T-cell (primary cell): Measurements from ENCODE around the gene MIPEP. TPM values are rescaled to one million over a fixed set of nuclear protein-coding genes. Genes with fewer than 3 reads are reported as not detected.

Experiments used
- ATAC-seq, 4 experiments: fragments of 200-7000 bp in 3 of 4; fragments of 150-1000 bp in 1 of 4; cut with Tn5 transposase; replicated peaks in 1 of 4; 1 replicate in 3 of 4; 2 replicates in 1 of 4; pipeline ENCODE4 v1.10.0; 2021; ENCODE audit warnings: moderate library complexity in 3 of 4, mild to moderate bottlenecking in 2 of 4, moderate number of reproducible peaks in 1 of 4
- CTCF ChIA-PET, 2 donors: fragments of 300-600 bp; sonication (Branson Sonifier 250); formaldehyde crosslinking; loops; one replicate each; lab custom pipeline; 2022; ENCODE audit warnings: antibody characterized with exemption in 2 of 2; lab: Charles Lee
- POLR2A ChIA-PET, 2 donors: fragments of 300-600 bp; sonication (Branson Sonifier 250); formaldehyde crosslinking; loops; one replicate each; lab custom pipeline; 2022; ENCODE audit warnings: antibody characterized with exemption in 2 of 2; lab: Charles Lee
- DNase-seq, 35 experiments: peaks; one replicate each; pipeline versions ENCODE4 v3.0.0 to v3.0.0-alpha.2; 2013 to 2023
- H3K27ac ChIP-seq: one replicate; pipeline ENCODE4 v1.5.1; 2013; ENCODE audit warnings: low read length
- H3K27me3 ChIP-seq, 2 experiments: replicated peaks in 1 of 2; 1 replicate in 1 of 2; 2 replicates in 1 of 2; pipeline versions ENCODE4 v1.6.1 to v1.7.0; 2013; ENCODE audit warnings: low read length in 1 of 2, mixed read lengths in 1 of 2; ENCODE audit not compliant: control insufficient read depth in 2 of 2, insufficient read depth in 2 of 2; ENCODE audit errors: extremely low read depth in 1 of 2
- H3K36me3 ChIP-seq, 2 donors: 1 replicate in 1 of 2; 2 replicates in 1 of 2; pipeline versions ENCODE4 v1.6.1 to v1.7.0; 2013; ENCODE audit warnings: low read length in 1 of 2; ENCODE audit not compliant: control insufficient read depth in 2 of 2, insufficient read depth in 1 of 2; ENCODE audit errors: extremely low read depth in 1 of 2
- H3K4me1 ChIP-seq, 2 experiments: 1 replicate in 1 of 2; 2 replicates in 1 of 2; pipeline versions ENCODE4 v1.6.1 to v1.7.0; 2013; ENCODE audit warnings: low read length in 2 of 2, mixed read lengths in 1 of 2; ENCODE audit not compliant: insufficient read depth in 2 of 2, control insufficient read depth in 1 of 2; ENCODE audit errors: extremely low read depth in 1 of 2
- H3K4me3 ChIP-seq, 2 donors: 1 replicate in 1 of 2; 2 replicates in 1 of 2; pipeline versions ENCODE4 v1.5.1 to v1.7.0; 2013; ENCODE audit warnings: mild to moderate bottlenecking in 2 of 2, low read length in 1 of 2, moderate library complexity in 1 of 2; ENCODE audit not compliant: control insufficient read depth in 1 of 2; ENCODE audit errors: extremely low read depth in 1 of 2
- H3K9me3 ChIP-seq: 2 replicates; pipeline ENCODE4 v1.7.0; 2013
- H3K27ac Mint-ChIP-seq, 2 donors: one replicate each; pipeline ENCODE4 v1.8.0; 2020 to 2021; ENCODE audit warnings: mild to moderate bottlenecking in 2 of 2, mixed read lengths in 2 of 2
- H3K27me3 Mint-ChIP-seq, 2 donors: one replicate each; pipeline ENCODE4 v1.8.0; 2021 to 2022; ENCODE audit warnings: mixed read lengths in 2 of 2
- H3K36me3 Mint-ChIP-seq: one replicate; pipeline ENCODE4 v1.8.0; 2021; ENCODE audit warnings: mixed read lengths
- H3K4me1 Mint-ChIP-seq, 3 donors: one replicate each; pipeline ENCODE4 v1.8.0; 2020 to 2022; ENCODE audit warnings: mixed read lengths in 3 of 3, mild to moderate bottlenecking in 1 of 3
- H3K4me3 Mint-ChIP-seq, 3 donors: one replicate each; pipeline ENCODE4 v1.8.0; 2020 to 2022; ENCODE audit warnings: mild to moderate bottlenecking in 3 of 3, mixed read lengths in 3 of 3, moderate library complexity in 3 of 3
- H3K9me3 Mint-ChIP-seq, 3 donors: one replicate each; pipeline ENCODE4 v1.8.0; 2020 to 2022; ENCODE audit warnings: mixed read lengths in 3 of 3
- WGBS: methylation state at CpG from one replicate; pipeline ENCODE4 v1.1.5; 2013; ENCODE audit warnings: missing lambda C conversion rate; ENCODE audit not compliant: insufficient coverage; 5-methylcytosine and 5-hydroxymethylcytosine counted together
- total RNA-seq, 35 experiments: library from RNA in 6 of 35; stranded (reverse) in 6 of 35; fragments of 120-200 nt in 1 of 35; gene quantifications; one replicate each; pipeline versions ENCODE4 v1.2.1 to v1.2.4 and lab custom pipeline; 2013 to 2026

MIPEP gene
- total RNA-seq, 5 donors from 2014 or later (not counting 1 experiment from before 2014, with no cell fraction given), result 6.3 to 13.8 (median 12.3) TPM

DNA sequence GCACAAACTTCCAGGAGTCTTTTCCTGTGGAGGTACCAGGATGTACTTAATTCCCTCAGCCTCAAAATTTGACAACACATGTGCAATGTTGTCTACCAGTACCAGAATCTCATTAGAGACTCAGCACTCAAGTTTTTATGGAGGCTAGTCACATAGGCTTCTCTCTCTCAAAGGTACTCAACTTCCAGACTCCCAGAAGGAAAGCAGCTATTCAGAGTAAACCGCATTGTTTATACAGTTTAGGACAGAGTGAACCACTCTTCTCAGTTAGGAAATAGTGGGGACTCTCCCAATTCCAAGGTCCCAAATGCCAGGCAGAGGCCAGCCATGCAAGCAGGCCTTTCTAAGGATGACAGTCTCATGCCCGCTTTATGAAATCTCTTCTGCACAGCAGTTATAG lies 16.6 kb upstream of the MIPEP start:
- CTCF ChIA-PET, result no interaction called here
- Mint-ChIP-seq H3K27me3 (peaks cover 43 to 45% of the 10 kb centered on the region in 2 donors), H3K27ac (no peak overlapping the region), H3K9me3 (no peaks in the 10 kb centered on the region), H3K4me1 (peaks cover 0 to 7% (median 6%) of the 10 kb centered on the region in 3 donors), H3K4me3 (no peak overlapping the region), H3K36me3 (no peaks in the 10 kb centered on the region)
- no peak overlapping the region for H3K27ac ChIP-seq
- POLR2A ChIA-PET, result no interaction called here
- H3K27me3 ChIP-seq, result peaks cover 12 to 34% of the 10 kb centered on the region in 2 experiments
- DNase-seq (no peak), ATAC-seq (no peak)
- H3K4me3 ChIP-seq, result no peak overlapping the region
- H3K4me1 ChIP-seq, result peaks cover 0 to 9% of the 10 kb centered on the region in 2 experiments
- H3K9me3 ChIP-seq, result no peaks in the 10 kb centered on the region
- no CpG with 5 or more reads among the region's 2 CpGs for WGBS
- H3K36me3 ChIP-seq, result no peaks in the 10 kb centered on the region

DNA sequence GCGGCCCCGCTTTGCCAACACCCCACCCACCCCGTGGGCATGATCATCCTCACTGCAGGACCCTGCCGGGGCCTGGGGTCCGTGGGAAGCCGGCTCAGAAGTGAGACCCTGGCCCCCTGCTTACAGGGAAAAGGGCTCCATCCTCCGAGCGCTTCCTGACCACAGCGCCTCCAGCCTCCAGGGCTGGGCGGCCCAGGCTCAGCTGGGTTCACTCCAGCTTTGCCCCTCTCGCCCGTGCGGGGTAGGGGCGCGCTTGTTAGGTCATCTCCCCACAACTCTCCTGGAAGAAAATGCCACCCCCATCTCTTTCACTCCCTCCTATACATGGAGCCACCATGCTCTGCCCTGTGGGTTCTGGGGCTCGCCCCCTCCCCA lies 14.7 kb upstream of the MIPEP start:
- Histone ChIP-seq H3K27ac (no peak overlapping the region), H3K4me1 (peaks cover 0 to 9% of the 10 kb centered on the region in 2 experiments), H3K4me3 (no peak overlapping the region), H3K9me3 (no peaks in the 10 kb centered on the region), H3K36me3 (no peaks in the 10 kb centered on the region), H3K27me3 (peaks cover 12 to 34% of the 10 kb centered on the region in 2 experiments)
- H3K4me1 Mint-ChIP-seq, result peaks cover 0 to 9% (median 7%) of the 10 kb centered on the region in 3 donors
- H3K9me3 Mint-ChIP-seq, result no peaks in the 10 kb centered on the region
- peaks cover 39 to 41% of the 10 kb centered on the region in 2 donors for H3K27me3 Mint-ChIP-seq
- ATAC-seq (no peak), DNase-seq (no peak)
- peak overlapping the region in 1 of 3 donors; percentile 55 for H3K4me3 Mint-ChIP-seq
- no peak overlapping the region for H3K27ac Mint-ChIP-seq
- POLR2A ChIA-PET, result no interaction called here
- 40% methylated on average over 14 of the region's 16 CpGs for WGBS
- no peaks in the 10 kb centered on the region for H3K36me3 Mint-ChIP-seq
- CTCF ChIA-PET, result interaction anchor here in 1 of 2 donors (0.6 kb wide), 1 partner anchor 61 kb away, joined by 3 read pairs; no protein-coding TSS in a partner anchor

DNA sequence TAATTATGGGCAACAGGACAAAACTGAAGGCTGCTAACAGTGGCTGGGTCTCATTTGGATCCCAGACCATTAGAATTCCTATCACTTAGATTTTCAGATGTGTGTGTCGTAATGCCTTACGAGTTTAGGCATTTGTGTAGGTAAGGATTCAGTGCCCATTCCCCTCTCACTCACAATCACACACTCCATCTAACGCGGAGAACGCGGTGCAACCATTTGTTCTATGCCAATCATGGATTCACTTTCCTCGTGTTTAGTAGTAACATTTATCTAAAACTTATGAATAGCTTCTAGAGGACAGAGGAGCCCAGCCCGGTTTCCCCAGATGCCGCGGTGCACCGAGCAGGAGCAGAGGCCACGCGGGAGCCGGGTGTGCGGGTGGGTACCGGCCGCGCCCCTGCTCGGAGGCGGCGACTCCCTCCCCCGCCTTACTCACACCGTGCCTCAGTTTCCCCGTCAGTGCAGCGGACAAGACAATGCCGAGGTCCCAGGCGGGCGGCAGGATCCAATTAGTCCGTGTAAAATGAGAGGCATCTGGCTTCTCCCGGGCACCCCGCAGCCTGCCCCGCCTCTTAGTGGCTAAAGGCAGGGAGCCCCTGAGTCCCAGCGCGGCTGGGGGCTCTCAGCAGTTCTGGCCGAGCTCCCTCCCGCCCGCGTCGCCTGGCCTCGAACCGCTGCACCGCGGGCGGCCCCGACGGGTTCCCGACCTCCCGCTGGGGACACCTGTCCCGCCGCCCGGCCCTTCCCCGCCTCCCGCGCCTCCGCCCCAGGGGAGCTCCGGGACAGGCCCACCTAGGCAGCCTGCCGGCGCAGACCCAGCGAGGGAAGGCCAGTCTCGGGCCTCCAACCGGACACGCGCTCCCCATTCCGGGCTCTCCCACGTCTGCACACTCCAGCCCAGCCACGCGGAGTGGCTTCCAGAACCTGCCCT lies 14.0 kb upstream of the MIPEP start:
- Histone ChIP-seq H3K27me3 (peaks cover 12 to 34% of the 10 kb centered on the region in 2 experiments), H3K36me3 (no peaks in the 10 kb centered on the region), H3K4me3 (no peak overlapping the region), H3K4me1 (peaks cover 0 to 9% of the 10 kb centered on the region in 2 experiments), H3K9me3 (no peaks in the 10 kb centered on the region), H3K27ac (no peak overlapping the region)
- Mint-ChIP-seq H3K9me3 (no peaks in the 10 kb centered on the region), H3K4me3 (peak overlapping the region in 1 of 3 donors; percentile 55), H3K27ac (no peak overlapping the region), H3K27me3 (peaks cover 39 to 41% of the 10 kb centered on the region in 2 donors), H3K36me3 (no peaks in the 10 kb centered on the region), H3K4me1 (peaks cover 0 to 9% (median 7%) of the 10 kb centered on the region in 3 donors)
- CTCF ChIA-PET, result no interaction called here
- DNase-seq (no peak), ATAC-seq (no peak)
- 12% methylated on average over 52 of the region's 67 CpGs for WGBS
- POLR2A ChIA-PET, result no interaction called here

DNA sequence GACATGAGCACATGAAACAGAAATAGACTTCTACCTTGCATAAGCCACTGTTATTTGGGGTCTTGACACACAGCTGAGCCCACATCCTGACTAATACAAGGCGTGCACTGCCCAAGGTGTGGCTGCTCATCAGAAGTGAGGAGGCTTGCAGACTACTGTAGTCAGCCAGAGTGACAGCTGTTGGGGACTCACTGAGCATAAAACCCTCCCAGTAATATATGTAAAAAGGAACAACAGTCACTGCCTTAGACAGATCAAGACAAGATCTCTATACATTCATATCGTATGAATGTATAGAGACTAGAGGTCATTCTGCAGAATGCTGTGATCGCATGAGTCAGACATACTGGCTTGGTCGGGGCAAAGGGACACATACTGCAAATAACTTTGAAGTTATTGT lies 12.2 kb upstream of the MIPEP start:
- no peak for DNase-seq
- no peak for ATAC-seq
- Histone ChIP-seq H3K36me3 (no peaks in the 10 kb centered on the region), H3K4me3 (no peak overlapping the region), H3K9me3 (no peaks in the 10 kb centered on the region), H3K27ac (no peak overlapping the region), H3K4me1 (peaks cover 0 to 9% of the 10 kb centered on the region in 2 experiments), H3K27me3 (peaks cover 12 to 28% of the 10 kb centered on the region in 2 experiments)
- H3K27ac Mint-ChIP-seq, result no peak overlapping the region
- H3K4me1 Mint-ChIP-seq, result peaks cover 0 to 9% (median 7%) of the 10 kb centered on the region in 3 donors
- no peak overlapping the region for H3K4me3 Mint-ChIP-seq
- H3K27me3 Mint-ChIP-seq, result peaks cover 35% of the 10 kb centered on the region in 2 donors
- ChIA-PET CTCF (interaction anchor here in 1 of 2 donors (1.2 to 1.3 kb wide), 2 partner anchors 432 to 434 kb away, joined by 3 read pairs; no protein-coding TSS in a partner anchor), POLR2A (no interaction called here)
- no peaks in the 10 kb centered on the region for H3K9me3 Mint-ChIP-seq
- no CpG with 5 or more reads among the region's 4 CpGs for WGBS
- H3K36me3 Mint-ChIP-seq, result no peaks in the 10 kb centered on the region

DNA sequence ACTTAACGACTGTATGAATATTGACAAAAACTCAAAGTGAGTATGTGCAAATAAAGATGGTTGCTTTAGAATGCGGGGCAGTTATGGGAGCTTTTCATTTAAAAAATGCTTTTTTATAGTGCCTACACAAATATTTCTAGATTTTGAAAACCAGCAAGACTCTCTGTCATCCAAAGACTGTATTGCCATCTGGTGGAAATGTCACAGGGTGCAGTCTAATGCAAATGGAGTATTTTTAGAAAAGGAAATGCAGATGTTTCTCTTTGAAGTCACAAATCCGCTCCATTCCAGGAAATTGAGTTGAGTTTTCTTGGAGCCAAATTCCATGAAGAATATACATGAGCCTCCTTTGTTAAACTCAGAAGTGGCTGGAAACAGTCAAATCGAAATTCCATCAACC lies 10.4 kb upstream of the MIPEP start:
- Histone ChIP-seq H3K27me3 (peaks cover 12 to 25% of the 10 kb centered on the region in 2 experiments), H3K9me3 (no peaks in the 10 kb centered on the region), H3K4me1 (peaks cover 0 to 9% of the 10 kb centered on the region in 2 experiments), H3K4me3 (no peak overlapping the region), H3K36me3 (no peaks in the 10 kb centered on the region), H3K27ac (no peak overlapping the region)
- DNase-seq (peak in 16 of 35 experiments; percentile 11 to 49 (median 24)), ATAC-seq (peak in 3 of 4 experiments; percentile 38 to 57 (median 53))
- Mint-ChIP-seq H3K4me1 (peaks cover 0 to 8% (median 7%) of the 10 kb centered on the region in 3 donors), H3K27ac (no peak overlapping the region), H3K4me3 (no peak overlapping the region), H3K36me3 (no peaks in the 10 kb centered on the region), H3K9me3 (no peaks in the 10 kb centered on the region), H3K27me3 (peaks cover 29 to 36% of the 10 kb centered on the region in 2 donors)
- POLR2A ChIA-PET, result no interaction called here
- WGBS, result no CpG with 5 or more reads among the region's 4 CpGs
- CTCF ChIA-PET, result interaction anchor here in 1 of 2 donors (0.6 to 1.8 kb wide), 5 partner anchors 236 to 495 kb away, joined by 3 to 7 read pairs (median 5); no protein-coding TSS in a partner anchor

DNA sequence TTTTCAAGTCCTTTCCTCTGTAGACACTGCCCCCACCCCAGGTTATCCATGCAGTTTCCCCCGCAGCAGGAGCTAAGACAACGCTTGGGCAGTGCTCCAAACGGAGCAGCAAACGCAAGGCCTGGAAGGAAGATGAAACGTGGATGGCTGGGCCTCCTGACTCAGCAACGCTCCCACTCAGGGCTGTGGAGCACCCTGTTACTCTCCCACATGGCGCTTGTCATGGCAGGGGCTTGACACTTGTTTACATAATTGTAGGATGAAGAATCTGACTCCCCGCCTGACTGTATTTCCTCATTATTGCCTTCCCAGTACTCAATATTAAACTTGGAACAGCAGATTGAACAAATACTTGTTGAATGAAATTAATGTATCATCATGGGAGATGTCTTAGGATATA lies 8.9 kb upstream of the MIPEP start:
- DNase-seq (no peak), ATAC-seq (no peak)
- Histone ChIP-seq H3K4me1 (peaks cover 0 to under 1% of the 10 kb centered on the region in 2 experiments), H3K4me3 (no peak overlapping the region), H3K36me3 (no peaks in the 10 kb centered on the region), H3K27ac (no peak overlapping the region), H3K9me3 (no peaks in the 10 kb centered on the region), H3K27me3 (peaks cover 10 to 12% of the 10 kb centered on the region in 2 experiments)
- Mint-ChIP-seq H3K4me1 (peaks cover 0 to 6% (median 4%) of the 10 kb centered on the region in 3 donors), H3K27me3 (peaks cover 19 to 27% of the 10 kb centered on the region in 2 donors), H3K9me3 (no peaks in the 10 kb centered on the region), H3K27ac (no peak overlapping the region), H3K36me3 (no peaks in the 10 kb centered on the region), H3K4me3 (no peak overlapping the region)
- 75% methylated on average over 4 of the region's 8 CpGs for WGBS
- CTCF ChIA-PET, result interaction anchor here (0.7 to 0.9 kb wide), 2 partner anchors 9 to 68 kb away, joined by 3 read pairs; no protein-coding TSS in a partner anchor
- POLR2A ChIA-PET, result no interaction called here
